PC-3 (cell line): ENCODE data around the gene SEPTIN8. TPM values are rescaled to one million over a fixed set of nuclear protein-coding genes. Genes with fewer than 3 reads are reported as not detected.
"Not testable (repeated sequence)": the region's sequence is repeated elsewhere in the genome, so short reads cannot be mapped to it uniquely, and the experiment has no call there.

Experiments
- ATAC-seq: fragments of 200-7000 bp; cut with Tn5 transposase; 2 replicates; pipeline ENCODE4 v1.9.1; 2020; ENCODE audit warnings: mild to moderate bottlenecking, moderate library complexity
- BruUV-seq: library from RNA; stranded (reverse); fragments of 400-500 nt; replicated peaks from 2 replicates; lab custom pipeline; 2021; lab: Mats Ljungman, UMichigan
- CTCF ChIA-PET: fragments of 300-600 bp; sonication (Branson Sonifier 250); formaldehyde crosslinking; loops from one replicate; lab custom pipeline; 2022; ENCODE audit warnings: antibody characterized with exemption; lab: Charles Lee
- POLR2A ChIA-PET: fragments of 300-600 bp; sonication (Branson Sonifier 250); formaldehyde crosslinking; loops from one replicate; lab custom pipeline; 2022; ENCODE audit warnings: antibody characterized with exemption; ENCODE audit not compliant: unreplicated experiment; lab: Charles Lee
- DNase-seq: peaks from one replicate; pipeline ENCODE4 v3.0.0-alpha.2; 2015
- H2AFZ ChIP-seq: fragments of 300-600 bp; sonication (generic); 2 replicates; pipeline ENCODE4 v1.6.0; 2016; ENCODE audit warnings: antibody characterized with exemption, low read length
- H3F3A ChIP-seq: fragments of 300-600 bp; sonication (generic); one replicate; pipeline ENCODE4 v1.6.0; 2017; ENCODE audit warnings: antibody characterized with exemption, low read length, control low read depth, mild to moderate bottlenecking; ENCODE audit not compliant: unreplicated experiment
- H3K27ac ChIP-seq: fragments of 300-600 bp; sonication (generic); 2 replicates; pipeline ENCODE4 v1.5.1; 2016; ENCODE audit warnings: mild to moderate bottlenecking, low read length
- H3K27me3 ChIP-seq: fragments of 300-600 bp; sonication (generic); 2 replicates; pipeline ENCODE4 v1.6.1; 2016; ENCODE audit warnings: low read length, mixed read lengths
- H3K36me3 ChIP-seq: fragments of 300-600 bp; sonication (generic); 2 replicates; pipeline ENCODE4 v1.6.1; 2016; ENCODE audit warnings: low read depth, mixed run types, low read length, mixed read lengths
- H3K4me1 ChIP-seq: fragments of 300-600 bp; sonication (generic); 2 replicates; pipeline ENCODE4 v1.5.1; 2016; ENCODE audit warnings: low read length; ENCODE audit not compliant: insufficient read depth
- H3K4me2 ChIP-seq: fragments of 300-600 bp; sonication (generic); 2 replicates; pipeline ENCODE4 v1.6.0; 2016; ENCODE audit warnings: low read length
- H3K4me3 ChIP-seq: fragments of 300-600 bp; sonication (generic); 2 replicates; pipeline ENCODE4 v1.5.1; 2016; ENCODE audit warnings: mild to moderate bottlenecking, low read length, mixed read lengths
- H3K79me2 ChIP-seq: fragments of 300-600 bp; sonication (generic); 2 replicates; pipeline ENCODE4 v1.6.1; 2017; ENCODE audit warnings: low read length, mixed read lengths
- H3K9ac ChIP-seq: fragments of 300-600 bp; sonication (generic); 2 replicates; pipeline ENCODE4 v1.6.0; 2016; ENCODE audit warnings: mild to moderate bottlenecking, low read length
- H3K9me2 ChIP-seq: fragments of 300-600 bp; sonication (generic); replicated peaks from 2 replicates; pipeline ENCODE4 v1.6.1; 2016; ENCODE audit warnings: mixed run types, low read length, mixed read lengths
- H3K9me3 ChIP-seq: fragments of 300-600 bp; sonication (generic); 2 replicates; pipeline ENCODE4 v1.6.1; 2016; ENCODE audit warnings: low read length, mixed read lengths
- H4K20me1 ChIP-seq: fragments of 300-600 bp; sonication (generic); 2 replicates; pipeline ENCODE4 v1.6.1; 2016; ENCODE audit warnings: low read length, mixed read lengths
- EZH2 ChIP-seq: fragments of 300-600 bp; sonication (generic); IDR thresholded peaks from one replicate; pipeline ENCODE4 v1.6.1; 2017; ENCODE audit warnings: antibody characterized with exemption, mild to moderate bottlenecking, low read length; ENCODE audit not compliant: unreplicated experiment
- EZH2phosphoT487 ChIP-seq: fragments of 300-600 bp; sonication (generic); IDR thresholded peaks from 2 replicates; pipeline ENCODE4 v1.6.1; 2018; ENCODE audit warnings: mild to moderate bottlenecking, antibody characterized with exemption, low read length, borderline replicate concordance
- intact Hi-C: fragments of 100-400 bp; cut with micrococcal nuclease; formaldehyde crosslinking; loops from 2 replicates; pipeline ENCODE4 v1.9.0; 2023
- total RNA-seq: library from RNA; depleted of rRNA; stranded (reverse); fragments of >200 nt; gene quantifications from 2 replicates; pipeline ENCODE4 v1.2.3, GENCODE V29; 2014
- TF ChIP-seq, protein P1 (sequence below): fragments of 300-600 bp; sonication (generic); conservative IDR thresholded peaks from 2 replicates; pipeline ENCODE4 v1.5.1; 2017; ENCODE audit warnings: antibody characterized with exemption, low read depth, mild to moderate bottlenecking, low read length

The SEPTIN8 gene
- total RNA-seq, 1 experiment from 2014 or later = 21.9 TPM

DNA sequence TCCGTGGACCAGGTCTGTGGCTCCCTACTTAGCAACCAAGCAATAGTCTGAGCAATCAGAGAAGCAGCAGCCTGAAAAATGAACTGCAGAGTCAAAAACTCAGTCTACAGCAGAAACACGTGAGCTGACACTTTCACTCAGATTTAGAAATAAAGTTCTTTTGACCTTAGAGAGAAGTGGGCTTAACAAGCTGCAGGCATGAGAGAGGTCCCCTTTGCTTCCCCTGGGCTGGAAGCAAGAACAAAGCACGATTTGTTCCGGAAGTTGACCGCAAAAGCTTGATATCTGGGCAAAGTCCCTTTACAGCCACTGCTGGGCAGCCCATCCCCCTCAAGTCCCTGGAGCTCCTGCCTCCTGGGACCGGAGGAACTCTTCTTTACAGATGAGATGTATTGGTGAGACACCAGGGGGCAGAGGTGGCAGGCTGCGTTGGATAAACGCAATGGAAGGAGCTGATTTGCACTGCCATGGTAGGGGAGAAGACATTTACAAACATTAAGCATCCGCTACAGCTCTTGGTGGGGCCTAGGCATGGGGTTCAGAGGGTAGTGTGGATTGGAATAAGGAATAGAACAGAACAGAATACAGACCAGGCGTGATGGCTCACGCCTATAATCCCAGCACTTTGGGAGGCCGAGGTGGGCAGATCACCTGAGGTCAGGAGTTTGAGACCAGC is 30.3 kb upstream of the SEPTIN8 start:
- no TSS peak for BruUV-seq
- ChIA-PET POLR2A (no interaction called here), CTCF (no interaction called here)
- no peak overlapping the region for H3K4me3 ChIP-seq
- H3K4me1 ChIP-seq = no peaks in the 10 kb centered on the region
- TF ChIP-seq EZH2phosphoT487 (no peak), EZH2 (no peak)
- TF ChIP-seq, protein P1, sequence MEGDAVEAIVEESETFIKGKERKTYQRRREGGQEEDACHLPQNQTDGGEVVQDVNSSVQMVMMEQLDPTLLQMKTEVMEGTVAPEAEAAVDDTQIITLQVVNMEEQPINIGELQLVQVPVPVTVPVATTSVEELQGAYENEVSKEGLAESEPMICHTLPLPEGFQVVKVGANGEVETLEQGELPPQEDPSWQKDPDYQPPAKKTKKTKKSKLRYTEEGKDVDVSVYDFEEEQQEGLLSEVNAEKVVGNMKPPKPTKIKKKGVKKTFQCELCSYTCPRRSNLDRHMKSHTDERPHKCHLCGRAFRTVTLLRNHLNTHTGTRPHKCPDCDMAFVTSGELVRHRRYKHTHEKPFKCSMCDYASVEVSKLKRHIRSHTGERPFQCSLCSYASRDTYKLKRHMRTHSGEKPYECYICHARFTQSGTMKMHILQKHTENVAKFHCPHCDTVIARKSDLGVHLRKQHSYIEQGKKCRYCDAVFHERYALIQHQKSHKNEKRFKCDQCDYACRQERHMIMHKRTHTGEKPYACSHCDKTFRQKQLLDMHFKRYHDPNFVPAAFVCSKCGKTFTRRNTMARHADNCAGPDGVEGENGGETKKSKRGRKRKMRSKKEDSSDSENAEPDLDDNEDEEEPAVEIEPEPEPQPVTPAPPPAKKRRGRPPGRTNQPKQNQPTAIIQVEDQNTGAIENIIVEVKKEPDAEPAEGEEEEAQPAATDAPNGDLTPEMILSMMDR = no peak
- no peak overlapping the region for H2AFZ ChIP-seq
- no peaks in the 10 kb centered on the region for H3K27me3 ChIP-seq
- H3K9ac ChIP-seq = no peak overlapping the region
- DNase-seq (no peak), ATAC-seq (no peak)
- no peaks in the 10 kb centered on the region for H3F3A ChIP-seq
- no peaks in the 10 kb centered on the region for H3K36me3 ChIP-seq
- intact Hi-C loops = no loop called here
- H3K4me2 ChIP-seq = no peak overlapping the region
- H3K9me3 ChIP-seq = no peaks in the 10 kb centered on the region
- H3K79me2 ChIP-seq = no peaks in the 10 kb centered on the region
- no peaks in the 10 kb centered on the region for H4K20me1 ChIP-seq
- no peak overlapping the region for H3K27ac ChIP-seq
- H3K9me2 ChIP-seq = no peaks in the 10 kb centered on the region

DNA sequence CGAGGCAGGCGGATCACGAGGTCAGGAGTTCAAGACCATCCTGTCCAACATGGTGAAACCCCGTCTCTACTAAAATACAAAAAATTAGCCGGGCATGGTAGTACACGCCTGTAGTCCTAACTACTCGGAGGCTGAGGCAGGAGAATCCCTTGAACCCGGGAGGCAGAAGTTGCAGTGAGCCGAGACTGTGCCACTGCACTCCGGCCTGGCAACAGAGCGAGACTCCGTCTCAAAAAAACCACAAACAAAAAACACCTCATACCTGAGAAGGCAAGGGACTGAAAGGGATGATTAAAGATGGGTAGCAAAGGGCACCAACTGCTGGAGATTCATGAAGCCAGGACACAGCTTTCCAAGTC is 29.7 kb upstream of the SEPTIN8 start:
- BruUV-seq, H3K9me2 ChIP-seq, DNase-seq, H3K9ac ChIP-seq, H3K4me3 ChIP-seq, ATAC-seq, H3K4me2 ChIP-seq, H3F3A ChIP-seq, H4K20me1 ChIP-seq, H3K27me3 ChIP-seq, H3K36me3 ChIP-seq, intact Hi-C loops, H3K4me1 ChIP-seq, H3K79me2 ChIP-seq, POLR2A ChIA-PET, CTCF ChIA-PET, H3K9me3 ChIP-seq, H3K27ac ChIP-seq, H2AFZ ChIP-seq: not testable (repeated sequence)

DNA sequence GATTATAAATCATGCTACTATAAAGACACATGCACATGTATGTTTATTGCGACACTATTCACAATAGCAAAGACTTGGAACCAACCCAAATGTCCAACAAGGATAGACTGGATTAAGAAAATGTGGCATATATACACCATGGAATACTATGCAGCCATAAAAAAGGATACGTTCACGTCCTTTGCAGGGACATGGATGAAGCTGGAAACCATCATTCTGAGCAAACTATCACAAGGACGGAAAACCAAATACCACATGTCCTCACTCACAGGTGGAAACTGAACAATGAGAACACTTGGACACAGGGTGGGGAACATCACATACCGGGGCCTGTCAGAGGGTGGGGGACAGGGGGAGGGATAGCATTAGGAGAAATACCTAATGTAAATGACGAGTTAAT is 28.8 kb upstream of the SEPTIN8 start:
- H3K27ac ChIP-seq, H3K36me3 ChIP-seq, H3K79me2 ChIP-seq, CTCF ChIA-PET, H3K4me3 ChIP-seq, H2AFZ ChIP-seq, H3K9me3 ChIP-seq, POLR2A ChIA-PET, DNase-seq, H3K4me1 ChIP-seq, H3F3A ChIP-seq, H3K27me3 ChIP-seq, BruUV-seq, H3K4me2 ChIP-seq, H3K9ac ChIP-seq, H4K20me1 ChIP-seq, H3K9me2 ChIP-seq, ATAC-seq, intact Hi-C loops: not testable (repeated sequence)

DNA sequence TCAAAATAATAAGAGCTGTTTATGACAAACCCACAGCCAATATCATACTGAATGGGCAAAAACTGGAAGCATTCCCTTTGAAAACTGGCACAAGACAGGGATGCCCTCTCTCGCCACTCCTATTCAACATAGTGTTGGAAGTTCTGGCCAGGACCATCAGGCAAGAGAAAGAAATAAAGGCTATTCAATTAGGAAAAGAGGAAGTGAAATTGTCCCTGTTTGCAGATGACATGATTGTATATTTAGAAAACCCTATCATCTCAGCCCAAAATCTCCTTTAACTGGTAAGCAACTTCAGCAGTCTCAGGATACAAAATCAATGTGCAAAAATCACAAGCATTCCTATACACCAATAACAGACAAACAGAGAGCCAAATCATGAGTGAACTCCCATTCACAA is 27.2 kb upstream of the SEPTIN8 start:
- DNase-seq, H2AFZ ChIP-seq, H4K20me1 ChIP-seq, H3K27me3 ChIP-seq, H3K79me2 ChIP-seq, H3K9me3 ChIP-seq, intact Hi-C loops, H3K4me1 ChIP-seq, ATAC-seq, POLR2A ChIA-PET, H3K4me3 ChIP-seq, BruUV-seq, H3K4me2 ChIP-seq, H3K36me3 ChIP-seq, CTCF ChIA-PET, H3K27ac ChIP-seq, H3F3A ChIP-seq, H3K9ac ChIP-seq, H3K9me2 ChIP-seq: not testable (repeated sequence)

DNA sequence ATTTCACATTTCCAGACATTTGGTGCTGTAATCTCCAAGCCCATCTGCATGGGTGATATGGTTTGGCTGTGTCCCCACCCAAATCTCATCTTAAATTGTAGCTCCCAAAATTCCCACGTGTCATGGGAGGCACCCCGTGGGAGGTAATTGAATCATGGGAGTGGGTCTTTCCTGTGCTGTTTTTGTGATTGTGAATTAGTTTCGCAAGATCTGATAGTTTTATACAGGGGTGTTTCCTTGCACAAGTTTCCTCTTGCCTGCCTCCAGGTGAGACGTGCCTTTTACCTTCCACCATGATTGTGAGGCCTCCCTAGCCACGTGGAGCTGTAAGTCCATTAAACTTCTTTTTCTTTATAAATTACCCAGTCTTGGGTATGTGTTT is 25.6 kb upstream of the SEPTIN8 start:
- H3F3A ChIP-seq, DNase-seq, H3K4me3 ChIP-seq, H3K9me3 ChIP-seq, ATAC-seq, H3K4me2 ChIP-seq, H3K27ac ChIP-seq, POLR2A ChIA-PET, H3K4me1 ChIP-seq, H3K9ac ChIP-seq, H3K9me2 ChIP-seq, H3K36me3 ChIP-seq, H4K20me1 ChIP-seq, CTCF ChIA-PET, intact Hi-C loops, BruUV-seq, H3K79me2 ChIP-seq, H3K27me3 ChIP-seq, H2AFZ ChIP-seq: not testable (repeated sequence)
